ENCODE measurements around the gene TRIM40.

DNA sequence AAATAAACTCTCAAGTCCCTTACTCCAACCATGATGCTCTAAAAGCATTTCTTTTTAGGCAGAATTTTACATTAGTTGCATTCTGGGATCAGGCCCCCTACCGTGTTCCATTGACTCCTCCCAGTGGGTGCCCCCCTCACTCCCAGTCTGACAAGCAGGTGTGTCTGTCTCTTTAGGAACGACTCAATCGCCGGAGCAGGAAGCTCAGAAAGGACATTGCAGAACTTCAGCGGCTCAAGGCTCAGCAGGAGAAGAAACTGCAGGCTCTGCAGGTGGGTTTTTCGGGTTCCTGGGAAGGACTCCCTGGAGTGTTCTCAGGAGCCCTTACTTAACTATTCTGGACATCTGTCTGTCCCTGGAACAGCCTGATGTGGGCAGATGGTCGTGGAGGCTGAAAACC, 9.9 kb downstream of the TRIM40 start:
- no peak for TF ChIP-seq CTCF (IDR thresholded peaks at IDR 0.05)
- TF ChIP-seq POLR2A (IDR thresholded peaks at IDR 0.05): no peak

Measured in lower leg skin (tissue), 3 donors.